HCT116 (cell line): ENCODE results near the gene MRPL24. TPM values are rescaled to one million over a fixed set of nuclear protein-coding genes. Genes with fewer than 3 reads are reported as not detected.

Source experiments
- ATAC-seq: fragments of 200-7000 bp; cut with Tn5 transposase; 2 replicates; pipeline ENCODE4 v1.9.1; 2020; ENCODE audit warnings: mild to moderate bottlenecking, moderate library complexity
- BruUV-seq: library from RNA; stranded (reverse); fragments of 400-500 nt; replicated peaks from 2 replicates; lab custom pipeline; 2021; lab: Mats Ljungman, UMichigan
- CTCF ChIA-PET: fragments of 300-600 bp; sonication (Branson Sonifier 250); formaldehyde crosslinking; loops from one replicate; lab custom pipeline; 2021; ENCODE audit warnings: antibody characterized with exemption; lab: Charles Lee
- POLR2A ChIA-PET: fragments of 300-600, 350-600 bp; sonication (Branson Sonifier 250); formaldehyde crosslinking; loops from one replicate; lab custom pipeline; 2021; ENCODE audit warnings: antibody characterized with exemption; lab: Charles Lee
- RAD21 ChIA-PET, 2 experiments: fragments of 300-600 bp; sonication (Branson Sonifier 250); formaldehyde crosslinking; loops; one replicate each; lab custom pipeline; 2023; ENCODE audit warnings: low total read pairs in 2 of 2; ENCODE audit not compliant: uncharacterized antibody in 2 of 2, unreplicated experiment in 2 of 2, low non-redundant PET in 1 of 2; lab: Charles Lee
- DNase-seq: peaks from one replicate; pipeline ENCODE4 v3.0.0-alpha.2; 2010; ENCODE audit warnings: low read depth, low spot score
- H2AFZ ChIP-seq: fragments of 200-600 bp; shearing (Covaris generic), sonication (generic); 2 replicates; pipeline ENCODE4 v1.6.1; 2017; ENCODE audit warnings: low read depth, mixed run types, mixed read lengths, antibody characterized with exemption, low read length; ENCODE audit not compliant: poor library complexity, severe bottlenecking
- H3K27ac ChIP-seq: 2 replicates; pipeline ENCODE4 v1.5.1; 2012; ENCODE audit warnings: low read depth, low read length
- H3K27me3 ChIP-seq: fragments of 200-600 bp; sonication (generic); 2 replicates; pipeline ENCODE4 v1.6.1; 2016; ENCODE audit warnings: mixed run types, low read length, mixed read lengths; ENCODE audit not compliant: insufficient read depth
- H3K36me3 ChIP-seq, 2 experiments: fragments of 200-500 bp in 1 of 2; fragments of 200-600 bp in 1 of 2; sonication (Bioruptor generic) in 1 of 2; sonication (generic) in 1 of 2; 2 replicates each; pipeline versions ENCODE4 v1.5.1 to v1.6.1; 2014 to 2016; ENCODE audit warnings: low read length in 2 of 2, inconsistent platforms in 1 of 2, mixed read lengths in 1 of 2, mixed run types in 1 of 2; ENCODE audit not compliant: insufficient read depth in 2 of 2, control insufficient read depth in 1 of 2
- H3K4me1 ChIP-seq, 2 experiments: fragments of 200-600 bp in 1 of 2; sonication (generic) in 1 of 2; 2 replicates each; pipeline versions ENCODE4 v1.5.1 to v1.6.1; 2012 to 2017; ENCODE audit warnings: low read length in 2 of 2, inconsistent platforms in 1 of 2, mild to moderate bottlenecking in 1 of 2, mixed read lengths in 1 of 2, mixed run types in 1 of 2, moderate library complexity in 1 of 2; ENCODE audit not compliant: insufficient read depth in 2 of 2, control insufficient read depth in 1 of 2
- H3K4me2 ChIP-seq: fragments of 200-600 bp; sonication (generic); 2 replicates; pipeline ENCODE4 v1.6.1; 2017; ENCODE audit warnings: mixed run types, low read length, mixed read lengths
- H3K4me3 ChIP-seq, 2 experiments: fragments of 200-600 bp in 1 of 2; sonication (generic) in 1 of 2; replicated peaks in 1 of 2; 2 replicates each; pipeline ENCODE4 v1.5.1; 2011 to 2016; ENCODE audit warnings: low read length in 2 of 2, control low read depth in 1 of 2, low read depth in 1 of 2, mild to moderate bottlenecking in 1 of 2, mixed read lengths in 1 of 2, mixed run types in 1 of 2
- H3K79me2 ChIP-seq: fragments of 200-600 bp; sonication (generic); 2 replicates; pipeline ENCODE4 v1.6.1; 2017; ENCODE audit warnings: mild to moderate bottlenecking, mixed run types, low read length, moderate library complexity, mixed read lengths; ENCODE audit not compliant: insufficient read depth
- H3K9ac ChIP-seq: fragments of 200-600 bp; sonication (generic); 2 replicates; pipeline ENCODE4 v1.6.1; 2016; ENCODE audit warnings: low read length, mixed read lengths
- H3K9me2 ChIP-seq: fragments of 200-600 bp; sonication (generic), shearing (Covaris generic); 2 replicates; pipeline ENCODE4 v1.6.1; 2017; ENCODE audit warnings: mixed run types, mild to moderate bottlenecking, moderate library complexity; ENCODE audit not compliant: insufficient read depth
- H3K9me3 ChIP-seq, 2 experiments: fragments of 200-500 bp in 1 of 2; fragments of 200-600 bp in 1 of 2; sonication (Bioruptor generic) in 1 of 2; sonication (generic) in 1 of 2; 2 replicates each; pipeline ENCODE4 v1.6.1; 2014 to 2017; ENCODE audit warnings: low read length in 2 of 2, mixed read lengths in 2 of 2, inconsistent platforms in 1 of 2, low read depth in 1 of 2, mild to moderate bottlenecking in 1 of 2, mixed run types in 1 of 2, moderate library complexity in 1 of 2; ENCODE audit not compliant: control insufficient read depth in 1 of 2, insufficient read depth in 1 of 2
- H4K20me1 ChIP-seq: fragments of 200-600 bp; sonication (generic), shearing (Covaris generic); 2 replicates; pipeline ENCODE4 v1.6.1; 2017; ENCODE audit warnings: mixed run types, mild to moderate bottlenecking, moderate library complexity; ENCODE audit not compliant: insufficient read depth
- ATF3 ChIP-seq: IDR thresholded peaks from 2 replicates; pipeline ENCODE4 v1.6.1; 2012
- CEBPB ChIP-seq: IDR thresholded peaks from 2 replicates; pipeline ENCODE4 v1.6.1; 2012; ENCODE audit warnings: low read depth
- FOSL1 ChIP-seq: IDR thresholded peaks from 2 replicates; pipeline ENCODE4 v1.6.1; 2012; ENCODE audit warnings: low read depth
- SP1 ChIP-seq: IDR thresholded peaks from 2 replicates; pipeline ENCODE4 v1.6.1; 2012; ENCODE audit warnings: low read depth
- SRF ChIP-seq: IDR thresholded peaks from 2 replicates; pipeline ENCODE4 v1.6.1; 2012; ENCODE audit warnings: low read depth
- TCF7L2 ChIP-seq: IDR thresholded peaks from 2 replicates; pipeline ENCODE4 v1.7.0; 2011; ENCODE audit warnings: borderline replicate concordance, inconsistent platforms; ENCODE audit not compliant: insufficient read depth, insufficient read length; ENCODE audit errors: extremely low read depth
- ZBTB33 ChIP-seq: IDR thresholded peaks from 2 replicates; pipeline ENCODE4 v1.6.1; 2011; ENCODE audit warnings: mild to moderate bottlenecking, low read length, moderate library complexity; ENCODE audit not compliant: insufficient replicate concordance; ENCODE audit errors: extremely low read depth
- intact Hi-C: fragments of 100-400 bp; cut with micrococcal nuclease; formaldehyde crosslinking; loops from 2 replicates; pipeline ENCODE4 v1.10.0; 2022
- total RNA-seq: library from RNA; stranded (reverse); gene quantifications from one replicate; pipeline ENCODE4 v1.2.1, GENCODE V29; 2021; ENCODE audit not compliant: unreplicated experiment
- TF ChIP-seq, protein P1 (sequence below): IDR thresholded peaks from 2 replicates; pipeline ENCODE4 v1.6.1; 2012; ENCODE audit warnings: low read depth

MRPL24 gene
- total RNA-seq, 1 experiment from 2014 or later: 111 TPM

DNA sequence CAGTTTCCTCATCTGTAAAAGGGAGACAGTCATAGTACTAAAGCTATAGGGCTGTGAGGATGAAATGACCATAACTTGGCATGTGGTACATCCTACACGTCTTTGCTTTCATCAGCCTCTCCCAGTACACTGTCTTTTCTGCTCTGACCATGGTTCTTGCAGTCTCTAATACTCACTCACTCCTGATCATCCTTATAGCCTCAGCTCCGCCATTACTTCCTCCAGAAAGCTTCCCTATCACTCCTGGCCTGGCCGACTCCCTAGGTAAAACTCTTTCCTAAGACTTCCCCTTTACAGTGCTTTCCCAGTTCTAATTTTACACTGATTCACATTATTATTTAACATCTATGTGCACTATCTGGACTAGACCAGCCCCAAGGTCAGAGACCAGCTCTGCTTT is 5.0 kb upstream of the MRPL24 start:
- Histone ChIP-seq H3K27me3 (no peaks in the 10 kb centered on the region), H3K9me2 (no peaks in the 10 kb centered on the region), H3K36me3 (peaks cover 16 to 21% of the 10 kb centered on the region in 2 experiments; a peak in 2 of 4 replicates), H3K9me3 (no peaks in the 10 kb centered on the region), H3K9ac (peak overlapping the region; percentile 94), H3K27ac (peak overlapping the region; percentile 99), H4K20me1 (no peaks in the 10 kb centered on the region), H3K79me2 (peaks cover 78% of the 10 kb centered on the region), H3K4me2 (peak overlapping the region; percentile 97), H3K4me1 (peaks cover 35 to 72% of the 10 kb centered on the region in 2 experiments), H2AFZ (no peak overlapping the region), H3K4me3 (peak overlapping the region; percentile 58 to 97; a peak in 3 of 4 replicates)
- POLR2A ChIA-PET: no interaction called here
- no peak for DNase-seq
- no peak for ATAC-seq
- TF ChIP-seq SP1: no peak
- TF ChIP-seq SRF: no peak
- TF ChIP-seq ZBTB33: no peak
- no peak for TF ChIP-seq TCF7L2
- TF ChIP-seq FOSL1: no peak
- TF ChIP-seq ATF3: no peak
- no peak for TF ChIP-seq CEBPB
- TF ChIP-seq, protein P1, sequence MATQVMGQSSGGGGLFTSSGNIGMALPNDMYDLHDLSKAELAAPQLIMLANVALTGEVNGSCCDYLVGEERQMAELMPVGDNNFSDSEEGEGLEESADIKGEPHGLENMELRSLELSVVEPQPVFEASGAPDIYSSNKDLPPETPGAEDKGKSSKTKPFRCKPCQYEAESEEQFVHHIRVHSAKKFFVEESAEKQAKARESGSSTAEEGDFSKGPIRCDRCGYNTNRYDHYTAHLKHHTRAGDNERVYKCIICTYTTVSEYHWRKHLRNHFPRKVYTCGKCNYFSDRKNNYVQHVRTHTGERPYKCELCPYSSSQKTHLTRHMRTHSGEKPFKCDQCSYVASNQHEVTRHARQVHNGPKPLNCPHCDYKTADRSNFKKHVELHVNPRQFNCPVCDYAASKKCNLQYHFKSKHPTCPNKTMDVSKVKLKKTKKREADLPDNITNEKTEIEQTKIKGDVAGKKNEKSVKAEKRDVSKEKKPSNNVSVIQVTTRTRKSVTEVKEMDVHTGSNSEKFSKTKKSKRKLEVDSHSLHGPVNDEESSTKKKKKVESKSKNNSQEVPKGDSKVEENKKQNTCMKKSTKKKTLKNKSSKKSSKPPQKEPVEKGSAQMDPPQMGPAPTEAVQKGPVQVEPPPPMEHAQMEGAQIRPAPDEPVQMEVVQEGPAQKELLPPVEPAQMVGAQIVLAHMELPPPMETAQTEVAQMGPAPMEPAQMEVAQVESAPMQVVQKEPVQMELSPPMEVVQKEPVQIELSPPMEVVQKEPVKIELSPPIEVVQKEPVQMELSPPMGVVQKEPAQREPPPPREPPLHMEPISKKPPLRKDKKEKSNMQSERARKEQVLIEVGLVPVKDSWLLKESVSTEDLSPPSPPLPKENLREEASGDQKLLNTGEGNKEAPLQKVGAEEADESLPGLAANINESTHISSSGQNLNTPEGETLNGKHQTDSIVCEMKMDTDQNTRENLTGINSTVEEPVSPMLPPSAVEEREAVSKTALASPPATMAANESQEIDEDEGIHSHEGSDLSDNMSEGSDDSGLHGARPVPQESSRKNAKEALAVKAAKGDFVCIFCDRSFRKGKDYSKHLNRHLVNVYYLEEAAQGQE: no peak
- RAD21 ChIA-PET: no interaction called here
- intact Hi-C loops: loop anchor here (10.0 kb wide), 1 partner anchor 241 kb away; the partner anchor contains the start of gene MEF2D
- BruUV-seq: no TSS peak
- CTCF ChIA-PET: interaction anchor here (0.7 kb wide), 1 partner anchor 20 kb away, joined by 3 read pairs; no protein-coding TSS in a partner anchor
